GM23338 (cell line): ENCODE measurements around the gene FAM174C. TPM values are rescaled to one million over a fixed set of nuclear protein-coding genes. Genes with fewer than 3 reads are reported as not detected.

Experiments
- ATAC-seq: fragments of 200-7000 bp; cut with Tn5 transposase; 3 replicates; pipeline ENCODE4 v1.9.1; 2020
- DNase-seq: peaks from one replicate; pipeline ENCODE4 v3.0.0-alpha.2; 2015; ENCODE audit warnings: low spot score
- H2AFZ ChIP-seq: fragments of 200-600 bp; sonication (generic); 2 replicates; pipeline ENCODE4 v1.8.0; 2016; ENCODE audit warnings: antibody characterized with exemption, mild to moderate bottlenecking, moderate library complexity
- H3F3A ChIP-seq: fragments of 200-600 bp; sonication (generic); replicated peaks from 2 replicates; pipeline ENCODE4 v1.8.0; 2017; ENCODE audit warnings: antibody characterized with exemption, mixed run types, low read depth
- H3K27ac ChIP-seq: fragments of 200-600 bp; sonication (generic); 2 replicates; pipeline ENCODE4 v1.6.1; 2016; ENCODE audit warnings: low read depth
- H3K27me3 ChIP-seq: fragments of 200-600 bp; sonication (generic); 2 replicates; pipeline ENCODE4 v1.8.0; 2016; ENCODE audit warnings: mild to moderate bottlenecking, mixed run types, moderate library complexity; ENCODE audit not compliant: insufficient read depth
- H3K36me3 ChIP-seq: fragments of 200-600 bp; sonication (generic); 2 replicates; pipeline ENCODE4 v1.8.0; 2016; ENCODE audit warnings: mild to moderate bottlenecking; ENCODE audit not compliant: insufficient read depth
- H3K4me1 ChIP-seq: fragments of 200-600 bp; sonication (generic); 2 replicates; pipeline ENCODE4 v1.8.0; 2016; ENCODE audit warnings: mild to moderate bottlenecking, moderate library complexity; ENCODE audit not compliant: insufficient read depth
- H3K4me2 ChIP-seq: fragments of 200-600 bp; sonication (generic); 2 replicates; pipeline ENCODE4 v1.7.1; 2017; ENCODE audit warnings: mixed run types
- H3K4me3 ChIP-seq: fragments of 200-600 bp; sonication (generic); 2 replicates; pipeline ENCODE4 v1.6.1; 2016; ENCODE audit warnings: mixed run types
- H3K79me2 ChIP-seq: fragments of 200-600 bp; sonication (generic); replicated peaks from 2 replicates; pipeline ENCODE4 v1.8.0; 2017; ENCODE audit warnings: mild to moderate bottlenecking; ENCODE audit not compliant: insufficient read depth
- H3K9me2 ChIP-seq: fragments of 200-600 bp; sonication (generic); 2 replicates; pipeline ENCODE4 v1.8.0; 2017; ENCODE audit not compliant: insufficient read depth
- H4K20me1 ChIP-seq: fragments of 200-600 bp; sonication (generic); replicated peaks from 2 replicates; pipeline ENCODE4 v1.8.0; 2017; ENCODE audit warnings: mild to moderate bottlenecking; ENCODE audit not compliant: insufficient read depth
- H3K27ac Mint-ChIP-seq: 2 replicates; pipeline ENCODE4 v1.8.0; 2020; ENCODE audit warnings: inconsistent platforms, mild to moderate bottlenecking, moderate library complexity, mixed read lengths
- H3K27me3 Mint-ChIP-seq: 3 replicates; pipeline ENCODE4 v1.8.0; 2022; ENCODE audit warnings: low read depth, mild to moderate bottlenecking, moderate library complexity, mixed read lengths, inconsistent platforms; ENCODE audit not compliant: insufficient read depth, poor library complexity
- H3K36me3 Mint-ChIP-seq: 3 replicates; pipeline ENCODE4 v1.8.0; 2021; ENCODE audit warnings: low read depth, mild to moderate bottlenecking, inconsistent platforms, moderate library complexity, mixed read lengths
- H3K4me1 Mint-ChIP-seq: 3 replicates; pipeline ENCODE4 v1.8.0; 2020; ENCODE audit warnings: mild to moderate bottlenecking, inconsistent platforms, mixed read lengths
- H3K4me3 Mint-ChIP-seq: 3 replicates; pipeline ENCODE4 v1.8.0; 2021; ENCODE audit warnings: moderate library complexity, mild to moderate bottlenecking, inconsistent platforms, mixed read lengths
- H3K9me3 Mint-ChIP-seq: 3 replicates; pipeline ENCODE4 v1.8.0; 2020; ENCODE audit warnings: moderate library complexity, mild to moderate bottlenecking, inconsistent platforms, mixed read lengths
- CREB1 ChIP-seq: fragments of 250-450 bp; sonication (Bioruptor Pico); IDR thresholded peaks from 2 replicates; pipeline ENCODE4 v1.5.0; 2020; ENCODE audit warnings: low read depth, mild to moderate bottlenecking, moderate library complexity
- EZH2 ChIP-seq: fragments of 200-600 bp; sonication (generic); IDR thresholded peaks from one replicate; pipeline ENCODE4 v1.8.0; 2017; ENCODE audit warnings: antibody characterized with exemption, mild to moderate bottlenecking, low read depth; ENCODE audit not compliant: unreplicated experiment
- EZH2phosphoT487 ChIP-seq: fragments of 200-600 bp; sonication (generic); IDR thresholded peaks from one replicate; pipeline ENCODE4 v1.8.1; 2018; ENCODE audit warnings: antibody characterized with exemption; ENCODE audit not compliant: unreplicated experiment
- JUNB ChIP-seq: IDR thresholded peaks from one replicate; pipeline ENCODE4 v1.6.1; 2016; ENCODE audit warnings: antibody characterized with exemption; ENCODE audit not compliant: unreplicated experiment
- NANOG ChIP-seq: IDR thresholded peaks from 2 replicates; pipeline ENCODE4 v1.6.1; 2016; ENCODE audit warnings: antibody characterized with exemption, borderline replicate concordance
- POLR2AphosphoS5 ChIP-seq: IDR thresholded peaks from 2 replicates; pipeline ENCODE4 v1.6.1; 2016; ENCODE audit warnings: antibody characterized with exemption, low read depth
- STAT1 ChIP-seq: IDR thresholded peaks from one replicate; pipeline ENCODE4 v1.6.1; 2016; ENCODE audit warnings: antibody characterized with exemption; ENCODE audit not compliant: unreplicated experiment
- ZNF114 ChIP-seq: fragments of 250-450 bp; sonication (Bioruptor Pico); IDR thresholded peaks from 2 replicates; pipeline ENCODE4 v1.5.0; 2020; ENCODE audit warnings: mild to moderate bottlenecking, moderate library complexity
- ZNF331 ChIP-seq: fragments of 250-450 bp; sonication (Bioruptor Pico); IDR thresholded peaks from 2 replicates; pipeline ENCODE4 v1.5.0; 2020; ENCODE audit warnings: low read depth, mild to moderate bottlenecking, moderate library complexity
- polyA plus RNA-seq: library from polyadenylated mRNA; unstranded; fragments of >200 nt; fragmentation: Nextera tagmentation; extraction: Ambion mirVana; gene quantifications from 2 replicates; pipeline ENCODE4 v1.2.1, GENCODE V29; 2016
- total RNA-seq: library from RNA; depleted of rRNA; stranded (reverse); fragments of >200 nt; shearing (Covaris generic); gene quantifications from 2 replicates; pipeline ENCODE4 v1.2.3, GENCODE V29; 2014
- TF ChIP-seq, protein P1 (sequence below), 2 experiments: fragments of 200-600 bp in 1 of 2; sonication (generic) in 1 of 2; conservative IDR thresholded peaks; 2 replicates each; pipeline versions ENCODE4 v1.5.1 to v1.6.1; 2016 to 2017; ENCODE audit warnings: antibody characterized with exemption in 2 of 2, low read depth in 2 of 2, mild to moderate bottlenecking in 2 of 2, moderate library complexity in 1 of 2
- TF ChIP-seq, protein P2 (sequence below): IDR thresholded peaks from 2 replicates; pipeline ENCODE4 v1.6.1; 2016; ENCODE audit warnings: antibody characterized with exemption
- TF ChIP-seq, protein P3 (sequence below): IDR thresholded peaks from one replicate; pipeline ENCODE4 v1.6.1; 2018; ENCODE audit warnings: antibody characterized with exemption; ENCODE audit not compliant: unreplicated experiment

The FAM174C gene
- total and polyA plus RNA-seq, 2 experiments from 2014 or later, result 60.4 to 68.0 TPM

DNA sequence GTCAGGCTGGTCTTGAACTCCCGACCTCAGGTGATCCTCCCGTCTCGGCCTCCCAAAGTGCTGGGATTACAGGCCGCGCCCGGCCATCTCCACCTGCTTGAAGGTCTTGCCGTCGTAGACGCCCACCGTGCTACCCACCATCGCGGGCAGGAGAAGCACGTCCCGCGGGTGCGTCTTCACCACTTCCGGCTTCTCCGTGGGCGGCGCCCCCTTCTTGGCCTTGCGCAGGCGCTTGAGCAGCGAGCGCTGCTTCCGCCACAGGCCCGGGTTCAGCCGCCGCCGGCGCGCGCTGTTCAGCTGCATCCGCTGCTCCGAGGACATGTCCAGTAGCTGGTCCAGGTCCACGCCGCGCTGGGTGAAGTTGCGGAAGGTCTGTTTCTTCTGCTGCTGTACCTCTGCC is 32.0 kb downstream of the FAM174C start (continued):
- TF ChIP-seq, protein P1, sequence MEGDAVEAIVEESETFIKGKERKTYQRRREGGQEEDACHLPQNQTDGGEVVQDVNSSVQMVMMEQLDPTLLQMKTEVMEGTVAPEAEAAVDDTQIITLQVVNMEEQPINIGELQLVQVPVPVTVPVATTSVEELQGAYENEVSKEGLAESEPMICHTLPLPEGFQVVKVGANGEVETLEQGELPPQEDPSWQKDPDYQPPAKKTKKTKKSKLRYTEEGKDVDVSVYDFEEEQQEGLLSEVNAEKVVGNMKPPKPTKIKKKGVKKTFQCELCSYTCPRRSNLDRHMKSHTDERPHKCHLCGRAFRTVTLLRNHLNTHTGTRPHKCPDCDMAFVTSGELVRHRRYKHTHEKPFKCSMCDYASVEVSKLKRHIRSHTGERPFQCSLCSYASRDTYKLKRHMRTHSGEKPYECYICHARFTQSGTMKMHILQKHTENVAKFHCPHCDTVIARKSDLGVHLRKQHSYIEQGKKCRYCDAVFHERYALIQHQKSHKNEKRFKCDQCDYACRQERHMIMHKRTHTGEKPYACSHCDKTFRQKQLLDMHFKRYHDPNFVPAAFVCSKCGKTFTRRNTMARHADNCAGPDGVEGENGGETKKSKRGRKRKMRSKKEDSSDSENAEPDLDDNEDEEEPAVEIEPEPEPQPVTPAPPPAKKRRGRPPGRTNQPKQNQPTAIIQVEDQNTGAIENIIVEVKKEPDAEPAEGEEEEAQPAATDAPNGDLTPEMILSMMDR (conservative IDR thresholded peaks at IDR 0.05; ENCODE audit: low read depth in 2 of 2), result no peak

DNA sequence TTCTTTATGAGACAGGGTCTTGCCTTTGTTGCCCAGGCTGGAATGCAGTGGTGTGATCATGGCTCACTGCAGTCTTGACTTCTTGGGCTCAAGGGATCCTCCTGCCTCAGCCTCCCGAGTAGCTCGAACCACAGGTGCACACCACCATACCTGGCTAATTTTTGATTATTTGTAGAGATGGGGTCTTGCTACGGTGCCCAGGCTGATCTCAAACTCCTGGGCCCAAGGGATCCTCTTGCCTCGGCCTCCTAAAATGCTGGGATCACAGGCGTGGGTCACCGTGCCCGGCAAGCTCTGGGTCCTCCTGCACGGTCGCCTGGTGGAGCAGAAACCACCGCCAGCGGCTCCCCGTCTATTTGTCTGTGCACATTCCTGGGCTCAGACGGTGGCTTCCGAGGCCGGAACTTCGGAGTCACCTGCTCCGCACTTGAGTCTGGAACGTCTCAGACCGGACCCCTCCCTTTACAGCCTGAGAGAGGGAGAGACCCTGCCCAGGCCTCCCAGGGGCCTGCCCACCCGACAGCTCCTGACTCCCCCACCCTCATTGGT is 32.5 kb downstream of the FAM174C start:
- no peak overlapping the region for H3K4me3 Mint-ChIP-seq
- H2AFZ ChIP-seq, result no peak overlapping the region
- no peaks in the 10 kb centered on the region for H3K27me3 ChIP-seq
- no peak overlapping the region for H3K4me2 ChIP-seq
- H3K27ac ChIP-seq, result no peak overlapping the region
- DNase-seq (no peak), ATAC-seq (no peak)
- no peaks in the 10 kb centered on the region for H4K20me1 ChIP-seq
- H3F3A ChIP-seq, result 0 out of 2 replicates have a peak, but pooled peaks cover 4% of the 10 kb centered on the region
- H3K36me3 Mint-ChIP-seq, result no peaks in the 10 kb centered on the region
- no peaks in the 10 kb centered on the region for H3K4me1 ChIP-seq
- H3K9me2 ChIP-seq, result no peaks in the 10 kb centered on the region
- no peaks in the 10 kb centered on the region for H3K4me1 Mint-ChIP-seq
- no peaks in the 10 kb centered on the region for H3K9me3 Mint-ChIP-seq
- no peak overlapping the region for H3K27ac Mint-ChIP-seq
- peaks cover 7% of the 10 kb centered on the region for H3K27me3 Mint-ChIP-seq
- no peaks in the 10 kb centered on the region for H3K36me3 ChIP-seq
- no peaks in the 10 kb centered on the region for H3K79me2 ChIP-seq
- no peak overlapping the region for H3K4me3 ChIP-seq
- TF ChIP-seq, protein P2, sequence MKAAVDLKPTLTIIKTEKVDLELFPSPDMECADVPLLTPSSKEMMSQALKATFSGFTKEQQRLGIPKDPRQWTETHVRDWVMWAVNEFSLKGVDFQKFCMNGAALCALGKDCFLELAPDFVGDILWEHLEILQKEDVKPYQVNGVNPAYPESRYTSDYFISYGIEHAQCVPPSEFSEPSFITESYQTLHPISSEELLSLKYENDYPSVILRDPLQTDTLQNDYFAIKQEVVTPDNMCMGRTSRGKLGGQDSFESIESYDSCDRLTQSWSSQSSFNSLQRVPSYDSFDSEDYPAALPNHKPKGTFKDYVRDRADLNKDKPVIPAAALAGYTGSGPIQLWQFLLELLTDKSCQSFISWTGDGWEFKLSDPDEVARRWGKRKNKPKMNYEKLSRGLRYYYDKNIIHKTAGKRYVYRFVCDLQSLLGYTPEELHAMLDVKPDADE, result no peak
- no peak for TF ChIP-seq ZNF114 (CRISPR knock-in tag)
- no peak for TF ChIP-seq NANOG
- TF ChIP-seq, protein P1 (conservative IDR thresholded peaks at IDR 0.05; ENCODE audit: low read depth in 2 of 2), result no peak
- no peak for TF ChIP-seq EZH2
- TF ChIP-seq EZH2phosphoT487, result no peak
- no peak for TF ChIP-seq ZNF331 (CRISPR knock-in tag)
- TF ChIP-seq, protein P3, sequence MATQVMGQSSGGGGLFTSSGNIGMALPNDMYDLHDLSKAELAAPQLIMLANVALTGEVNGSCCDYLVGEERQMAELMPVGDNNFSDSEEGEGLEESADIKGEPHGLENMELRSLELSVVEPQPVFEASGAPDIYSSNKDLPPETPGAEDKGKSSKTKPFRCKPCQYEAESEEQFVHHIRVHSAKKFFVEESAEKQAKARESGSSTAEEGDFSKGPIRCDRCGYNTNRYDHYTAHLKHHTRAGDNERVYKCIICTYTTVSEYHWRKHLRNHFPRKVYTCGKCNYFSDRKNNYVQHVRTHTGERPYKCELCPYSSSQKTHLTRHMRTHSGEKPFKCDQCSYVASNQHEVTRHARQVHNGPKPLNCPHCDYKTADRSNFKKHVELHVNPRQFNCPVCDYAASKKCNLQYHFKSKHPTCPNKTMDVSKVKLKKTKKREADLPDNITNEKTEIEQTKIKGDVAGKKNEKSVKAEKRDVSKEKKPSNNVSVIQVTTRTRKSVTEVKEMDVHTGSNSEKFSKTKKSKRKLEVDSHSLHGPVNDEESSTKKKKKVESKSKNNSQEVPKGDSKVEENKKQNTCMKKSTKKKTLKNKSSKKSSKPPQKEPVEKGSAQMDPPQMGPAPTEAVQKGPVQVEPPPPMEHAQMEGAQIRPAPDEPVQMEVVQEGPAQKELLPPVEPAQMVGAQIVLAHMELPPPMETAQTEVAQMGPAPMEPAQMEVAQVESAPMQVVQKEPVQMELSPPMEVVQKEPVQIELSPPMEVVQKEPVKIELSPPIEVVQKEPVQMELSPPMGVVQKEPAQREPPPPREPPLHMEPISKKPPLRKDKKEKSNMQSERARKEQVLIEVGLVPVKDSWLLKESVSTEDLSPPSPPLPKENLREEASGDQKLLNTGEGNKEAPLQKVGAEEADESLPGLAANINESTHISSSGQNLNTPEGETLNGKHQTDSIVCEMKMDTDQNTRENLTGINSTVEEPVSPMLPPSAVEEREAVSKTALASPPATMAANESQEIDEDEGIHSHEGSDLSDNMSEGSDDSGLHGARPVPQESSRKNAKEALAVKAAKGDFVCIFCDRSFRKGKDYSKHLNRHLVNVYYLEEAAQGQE, result no peak
- TF ChIP-seq JUNB, result no peak
- TF ChIP-seq STAT1, result no peak
- TF ChIP-seq POLR2AphosphoS5, result no peak
- TF ChIP-seq CREB1 (CRISPR knock-in tag), result no peak
